Activated T-cell treated with anti-CD3 and anti-CD28 coated beads for 48 hours (primary cell): ENCODE results near the gene LY9.
"Not testable (repeated sequence)": the region's sequence is repeated elsewhere in the genome, so short reads cannot be mapped to it uniquely, and the experiment has no call there.

Source experiments
- DNase-seq: peaks from one replicate; pipeline ENCODE4 v3.0.0-alpha.2; 2020; ENCODE audit warnings: low read depth

The LY9 gene

GRCh38 chr1:160865337-160865736 is 69.4 kb downstream of the LY9 start:
- DNase-seq, result no peak

- no peak for DNase-seq
These were observed 70.2 kb downstream of the LY9 start for GRCh38 chr1:160866001-160866694.

- no peak for DNase-seq
These were observed 70.8 kb downstream of the LY9 start for GRCh38 chr1:160866695-160867260.

GRCh38 chr1:160867651-160868050 is 71.7 kb downstream of the LY9 start:
- DNase-seq, result not testable (repeated sequence)

GRCh38 chr1:160868141-160868540 is 72.2 kb downstream of the LY9 start:
- DNase-seq, result no peak

DNA sequence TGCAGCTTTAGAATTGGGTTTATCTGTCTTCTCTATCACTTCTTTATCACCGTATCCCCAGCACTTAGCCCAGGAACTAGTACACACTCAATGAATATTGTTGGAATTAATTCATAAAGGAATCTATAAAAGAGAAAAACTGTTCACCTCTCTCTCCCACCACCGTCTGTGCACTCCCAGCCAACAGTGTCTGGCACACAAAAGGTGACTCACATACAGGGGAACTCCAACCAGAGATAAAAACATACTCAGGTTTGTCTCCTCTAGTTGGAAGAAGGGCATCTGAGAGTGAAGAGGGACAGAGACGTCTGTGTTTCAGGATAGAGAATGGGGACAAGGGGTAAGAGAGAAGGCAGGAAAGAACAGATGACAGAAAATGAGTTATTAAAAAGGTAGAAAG is 79.0 kb downstream of the LY9 start:
- DNase-seq, result no peak

GRCh38 chr1:160875591-160875990 is 79.6 kb downstream of the LY9 start:
- DNase-seq, result not testable (repeated sequence)

GRCh38 chr1:160876311-160876710 is 80.3 kb downstream of the LY9 start:
- no peak for DNase-seq

DNA sequence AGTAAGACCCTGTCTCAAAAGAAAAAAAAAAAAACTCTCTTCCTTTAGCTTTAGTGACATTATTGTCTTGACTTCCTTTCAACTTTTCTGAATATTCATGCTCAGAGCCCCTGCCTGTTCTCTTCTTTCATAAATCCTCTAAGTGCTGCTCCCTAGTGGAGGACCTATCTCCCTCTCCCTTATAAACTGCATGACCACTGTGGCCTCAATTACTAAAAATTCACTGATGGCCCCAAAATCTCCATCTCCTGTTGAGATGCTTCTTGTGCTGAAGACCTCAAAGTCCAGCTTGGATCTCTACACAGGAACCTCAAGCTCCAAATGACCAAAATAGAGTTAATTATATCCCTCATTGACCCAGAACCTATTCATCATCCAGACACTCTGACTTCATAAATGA is 81.2 kb downstream of the LY9 start:
- DNase-seq, result no peak
